HCT116 (cell line): ENCODE measurements around the gene CSPG4. TPM values are rescaled to one million over a fixed set of nuclear protein-coding genes. Genes with fewer than 3 reads are reported as not detected.
"Not testable (repeated sequence)": the region's sequence is repeated elsewhere in the genome, so short reads cannot be mapped to it uniquely, and the experiment has no call there.

Experiments
- ATAC-seq: fragments of 200-7000 bp; cut with Tn5 transposase; 2 replicates; pipeline ENCODE4 v1.9.1; 2020; ENCODE audit warnings: mild to moderate bottlenecking, moderate library complexity
- BruUV-seq: library from RNA; stranded (reverse); fragments of 400-500 nt; replicated peaks from 2 replicates; lab custom pipeline; 2021; lab: Mats Ljungman, UMichigan
- CTCF ChIA-PET: fragments of 300-600 bp; sonication (Branson Sonifier 250); formaldehyde crosslinking; loops from one replicate; lab custom pipeline; 2021; ENCODE audit warnings: antibody characterized with exemption; lab: Charles Lee
- POLR2A ChIA-PET: fragments of 300-600, 350-600 bp; sonication (Branson Sonifier 250); formaldehyde crosslinking; loops from one replicate; lab custom pipeline; 2021; ENCODE audit warnings: antibody characterized with exemption; lab: Charles Lee
- RAD21 ChIA-PET, 2 experiments: fragments of 300-600 bp; sonication (Branson Sonifier 250); formaldehyde crosslinking; loops; one replicate each; lab custom pipeline; 2023; ENCODE audit warnings: low total read pairs in 2 of 2; ENCODE audit not compliant: uncharacterized antibody in 2 of 2, unreplicated experiment in 2 of 2, low non-redundant PET in 1 of 2; lab: Charles Lee
- DNase-seq: peaks from one replicate; pipeline ENCODE4 v3.0.0-alpha.2; 2010; ENCODE audit warnings: low read depth, low spot score
- H2AFZ ChIP-seq: fragments of 200-600 bp; shearing (Covaris generic), sonication (generic); 2 replicates; pipeline ENCODE4 v1.6.1; 2017; ENCODE audit warnings: low read depth, mixed run types, mixed read lengths, antibody characterized with exemption, low read length; ENCODE audit not compliant: poor library complexity, severe bottlenecking
- H3K27ac ChIP-seq: 2 replicates; pipeline ENCODE4 v1.5.1; 2012; ENCODE audit warnings: low read depth, low read length
- H3K27me3 ChIP-seq: fragments of 200-600 bp; sonication (generic); 2 replicates; pipeline ENCODE4 v1.6.1; 2016; ENCODE audit warnings: mixed run types, low read length, mixed read lengths; ENCODE audit not compliant: insufficient read depth
- H3K36me3 ChIP-seq, 2 experiments: fragments of 200-500 bp in 1 of 2; fragments of 200-600 bp in 1 of 2; sonication (Bioruptor generic) in 1 of 2; sonication (generic) in 1 of 2; 2 replicates each; pipeline versions ENCODE4 v1.5.1 to v1.6.1; 2014 to 2016; ENCODE audit warnings: low read length in 2 of 2, inconsistent platforms in 1 of 2, mixed read lengths in 1 of 2, mixed run types in 1 of 2; ENCODE audit not compliant: insufficient read depth in 2 of 2, control insufficient read depth in 1 of 2
- H3K4me1 ChIP-seq, 2 experiments: fragments of 200-600 bp in 1 of 2; sonication (generic) in 1 of 2; 2 replicates each; pipeline versions ENCODE4 v1.5.1 to v1.6.1; 2012 to 2017; ENCODE audit warnings: low read length in 2 of 2, inconsistent platforms in 1 of 2, mild to moderate bottlenecking in 1 of 2, mixed read lengths in 1 of 2, mixed run types in 1 of 2, moderate library complexity in 1 of 2; ENCODE audit not compliant: insufficient read depth in 2 of 2, control insufficient read depth in 1 of 2
- H3K4me2 ChIP-seq: fragments of 200-600 bp; sonication (generic); 2 replicates; pipeline ENCODE4 v1.6.1; 2017; ENCODE audit warnings: mixed run types, low read length, mixed read lengths
- H3K4me3 ChIP-seq, 2 experiments: fragments of 200-600 bp in 1 of 2; sonication (generic) in 1 of 2; replicated peaks in 1 of 2; 2 replicates each; pipeline ENCODE4 v1.5.1; 2011 to 2016; ENCODE audit warnings: low read length in 2 of 2, control low read depth in 1 of 2, low read depth in 1 of 2, mild to moderate bottlenecking in 1 of 2, mixed read lengths in 1 of 2, mixed run types in 1 of 2
- H3K79me2 ChIP-seq: fragments of 200-600 bp; sonication (generic); 2 replicates; pipeline ENCODE4 v1.6.1; 2017; ENCODE audit warnings: mild to moderate bottlenecking, mixed run types, low read length, moderate library complexity, mixed read lengths; ENCODE audit not compliant: insufficient read depth
- H3K9ac ChIP-seq: fragments of 200-600 bp; sonication (generic); 2 replicates; pipeline ENCODE4 v1.6.1; 2016; ENCODE audit warnings: low read length, mixed read lengths
- H3K9me2 ChIP-seq: fragments of 200-600 bp; sonication (generic), shearing (Covaris generic); 2 replicates; pipeline ENCODE4 v1.6.1; 2017; ENCODE audit warnings: mixed run types, mild to moderate bottlenecking, moderate library complexity; ENCODE audit not compliant: insufficient read depth
- H3K9me3 ChIP-seq, 2 experiments: fragments of 200-500 bp in 1 of 2; fragments of 200-600 bp in 1 of 2; sonication (Bioruptor generic) in 1 of 2; sonication (generic) in 1 of 2; 2 replicates each; pipeline ENCODE4 v1.6.1; 2014 to 2017; ENCODE audit warnings: low read length in 2 of 2, mixed read lengths in 2 of 2, inconsistent platforms in 1 of 2, low read depth in 1 of 2, mild to moderate bottlenecking in 1 of 2, mixed run types in 1 of 2, moderate library complexity in 1 of 2; ENCODE audit not compliant: control insufficient read depth in 1 of 2, insufficient read depth in 1 of 2
- H4K20me1 ChIP-seq: fragments of 200-600 bp; sonication (generic), shearing (Covaris generic); 2 replicates; pipeline ENCODE4 v1.6.1; 2017; ENCODE audit warnings: mixed run types, mild to moderate bottlenecking, moderate library complexity; ENCODE audit not compliant: insufficient read depth
- RAD21 ChIP-seq: IDR thresholded peaks from 2 replicates; pipeline ENCODE4 v1.6.1; 2012; ENCODE audit warnings: low read depth, mild to moderate bottlenecking
- intact Hi-C: fragments of 100-400 bp; cut with micrococcal nuclease; formaldehyde crosslinking; loops from 2 replicates; pipeline ENCODE4 v1.10.0; 2022
- total RNA-seq: library from RNA; stranded (reverse); gene quantifications from one replicate; pipeline ENCODE4 v1.2.1, GENCODE V29; 2021; ENCODE audit not compliant: unreplicated experiment
- TF ChIP-seq, protein P1 (sequence below), 3 experiments: fragments of 200-600 bp in 1 of 3; sonication (generic) in 1 of 3; IDR thresholded peaks in 2 of 3; conservative IDR thresholded peaks in 1 of 3; 2 replicates each; pipeline ENCODE4 v1.5.1; 2012 to 2017; ENCODE audit warnings: low read depth in 2 of 3, low read length in 2 of 3, antibody characterized with exemption in 1 of 3, borderline replicate concordance in 1 of 3, control low read depth in 1 of 3, mild to moderate bottlenecking in 1 of 3, mixed read lengths in 1 of 3, mixed run types in 1 of 3, moderate library complexity in 1 of 3; ENCODE audit not compliant: insufficient read depth in 1 of 3

The CSPG4 gene
- total RNA-seq, 1 experiment from 2014 or later: 18.1 TPM

DNA sequence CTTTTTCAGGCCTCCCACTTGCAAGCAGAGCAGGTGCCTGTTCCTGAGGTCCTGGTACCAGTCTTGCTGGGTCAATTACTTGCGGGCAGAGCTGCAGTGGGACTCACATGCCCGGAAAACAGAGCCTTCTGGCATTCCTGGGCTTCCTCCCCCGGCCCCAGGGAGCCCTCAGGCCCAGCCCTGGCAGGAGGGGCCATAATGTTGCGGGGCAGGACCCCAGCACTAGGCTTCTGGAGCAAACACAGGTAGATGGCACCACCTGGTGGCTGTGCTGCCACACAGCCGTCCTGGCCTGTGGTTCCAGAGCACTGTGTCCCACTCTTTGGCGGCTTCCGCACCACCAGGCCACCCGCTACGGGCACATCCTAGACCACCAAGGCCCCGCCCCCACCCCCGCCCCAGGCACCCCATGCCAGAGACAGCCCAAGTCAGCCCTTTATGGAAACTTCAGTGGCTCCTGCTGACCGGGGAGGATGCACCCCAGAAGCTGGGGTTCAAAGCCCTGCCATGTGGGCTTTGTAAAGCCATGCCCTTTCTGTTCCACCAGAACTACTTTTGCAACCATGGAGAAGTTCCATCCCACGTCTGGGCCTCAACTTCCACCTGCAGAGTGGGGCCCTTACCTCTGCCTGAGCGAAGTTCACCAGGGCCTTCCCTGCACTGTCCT lies 28.9 kb downstream of the CSPG4 start:
- H3K4me1 ChIP-seq, H4K20me1 ChIP-seq, H3K9ac ChIP-seq, H3K79me2 ChIP-seq, H3K4me3 ChIP-seq, H3K9me3 ChIP-seq, H3K27me3 ChIP-seq, H2AFZ ChIP-seq, H3K27ac ChIP-seq, POLR2A ChIA-PET, H3K4me2 ChIP-seq, DNase-seq, H3K36me3 ChIP-seq, BruUV-seq, H3K9me2 ChIP-seq: not testable (repeated sequence)
- RAD21 ChIA-PET: interaction anchor here in 1 of 2 experiments (0.6 kb wide), 1 partner anchor 36 kb away, joined by 3 read pairs; no protein-coding TSS in a partner anchor
- intact Hi-C loops: loop anchor here (1.0 to 2.0 kb wide), 2 partner anchors 175 to 315 kb away; partner anchors contain the start of gene MAN2C1
- TF ChIP-seq, protein P1, sequence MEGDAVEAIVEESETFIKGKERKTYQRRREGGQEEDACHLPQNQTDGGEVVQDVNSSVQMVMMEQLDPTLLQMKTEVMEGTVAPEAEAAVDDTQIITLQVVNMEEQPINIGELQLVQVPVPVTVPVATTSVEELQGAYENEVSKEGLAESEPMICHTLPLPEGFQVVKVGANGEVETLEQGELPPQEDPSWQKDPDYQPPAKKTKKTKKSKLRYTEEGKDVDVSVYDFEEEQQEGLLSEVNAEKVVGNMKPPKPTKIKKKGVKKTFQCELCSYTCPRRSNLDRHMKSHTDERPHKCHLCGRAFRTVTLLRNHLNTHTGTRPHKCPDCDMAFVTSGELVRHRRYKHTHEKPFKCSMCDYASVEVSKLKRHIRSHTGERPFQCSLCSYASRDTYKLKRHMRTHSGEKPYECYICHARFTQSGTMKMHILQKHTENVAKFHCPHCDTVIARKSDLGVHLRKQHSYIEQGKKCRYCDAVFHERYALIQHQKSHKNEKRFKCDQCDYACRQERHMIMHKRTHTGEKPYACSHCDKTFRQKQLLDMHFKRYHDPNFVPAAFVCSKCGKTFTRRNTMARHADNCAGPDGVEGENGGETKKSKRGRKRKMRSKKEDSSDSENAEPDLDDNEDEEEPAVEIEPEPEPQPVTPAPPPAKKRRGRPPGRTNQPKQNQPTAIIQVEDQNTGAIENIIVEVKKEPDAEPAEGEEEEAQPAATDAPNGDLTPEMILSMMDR (IDR thresholded peaks at IDR 0.05 in 2 of 3, conservative IDR thresholded peaks at IDR 0.05 in 1 of 3; ENCODE audit: borderline replicate concordance in 1 of 3, insufficient read depth in 1 of 3, low read depth in 2 of 3, low read length in 2 of 3): peak; percentile 47 to 71 (median 71); a peak in 5 of 6 replicates
- peak; percentile 87 for TF ChIP-seq RAD21
- peak; percentile 84 for ATAC-seq
- CTCF ChIA-PET: interaction anchor here (0.6 to 1.6 kb wide), 5 partner anchors 10 to 316 kb away, joined by 3 to 9 read pairs (median 3); partner anchors contain the start of gene MAN2C1
